Upper lobe of left lung (tissue), 6 donors: ENCODE results near the gene ANAPC13. TPM values are rescaled to one million over a fixed set of nuclear protein-coding genes. Genes with fewer than 3 reads are reported as not detected.

Experiments used
- ATAC-seq, 2 donors: fragments of 200-7000 bp; cut with Tn5 transposase; one replicate each; pipeline ENCODE4 v1.9.1; 2022; ENCODE audit warnings: mild to moderate bottlenecking in 2 of 2, moderate library complexity in 2 of 2; ENCODE audit not compliant: low FRiP score in 2 of 2
- DNase-seq, 2 donors: peaks; one replicate each; pipeline ENCODE4 v3.0.0-alpha.2; 2019 to 2020
- H3K27ac ChIP-seq, 4 donors: fragments of 200-600 bp; sonication (generic); one replicate each; pipeline ENCODE4 v1.5.1; 2016 to 2019
- H3K27me3 ChIP-seq, 4 donors: fragments of 200-600 bp; sonication (generic); one replicate each; pipeline ENCODE4 v1.5.1; 2017 to 2019
- H3K36me3 ChIP-seq, 4 donors: fragments of 200-600 bp; sonication (generic); one replicate each; pipeline ENCODE4 v1.5.1; 2016 to 2019
- H3K4me1 ChIP-seq, 4 donors: fragments of 200-600 bp; sonication (generic); one replicate each; pipeline ENCODE4 v1.5.1; 2018 to 2019
- H3K4me3 ChIP-seq, 4 donors: fragments of 200-600 bp; sonication (generic); one replicate each; pipeline ENCODE4 v1.5.1; 2017 to 2019; ENCODE audit warnings: mild to moderate bottlenecking in 2 of 4, moderate library complexity in 1 of 4
- H3K9me3 ChIP-seq, 4 donors: fragments of 200-600 bp; sonication (generic); one replicate each; pipeline ENCODE4 v1.5.1; 2018 to 2019
- EP300 ChIP-seq, 4 donors: sonication (generic); formaldehyde crosslinking; IDR thresholded peaks; one replicate each; pipeline ENCODE4 v1.5.1; 2017; ENCODE audit warnings: antibody characterized with exemption in 4 of 4, control low read depth in 2 of 4
- POLR2A ChIP-seq, 4 donors: fragments of 450-650 bp; IDR thresholded peaks; one replicate each; pipeline ENCODE4 v1.5.1; 2016 to 2017; ENCODE audit warnings: antibody characterized with exemption in 4 of 4, mild to moderate bottlenecking in 2 of 4
- POLR2AphosphoS5 ChIP-seq, 2 donors: sonication (generic); formaldehyde crosslinking; IDR thresholded peaks; one replicate each; pipeline ENCODE4 v1.5.1; 2017; ENCODE audit warnings: antibody characterized with exemption in 2 of 2
- WGBS, 2 donors: methylation state at CpG; one replicate each; pipeline ENCODE4 v1.1.5; 2017 to 2018; 5-methylcytosine and 5-hydroxymethylcytosine counted together
- total RNA-seq, 6 donors: library from RNA; depleted of rRNA in 4 of 6; stranded (reverse); fragments of >200 nt in 4 of 6; gene quantifications; one replicate each; pipeline versions ENCODE4 v1.1.0 to v1.2.1, GENCODE V29; 2016 to 2021
- TF ChIP-seq, protein P1 (sequence below), 6 experiments: fragments of 450-650 bp in 4 of 6; fragments of 200-600 bp in 2 of 6; sonication (generic) in 2 of 6; IDR thresholded peaks; one replicate each; pipeline ENCODE4 v1.5.1; 2016 to 2019; ENCODE audit warnings: antibody characterized with exemption in 6 of 6
- donor health status: DM: no; HTN: no; CAD: no; lungs with moderate emphysema.
- donor health status: DM: no; HTN: yes; CAD: no; lungs with severe emphysema.

The ANAPC13 gene
- total RNA-seq, 6 donors from 2014 or later = 37.3 to 59.4 (median 50.3) TPM

DNA sequence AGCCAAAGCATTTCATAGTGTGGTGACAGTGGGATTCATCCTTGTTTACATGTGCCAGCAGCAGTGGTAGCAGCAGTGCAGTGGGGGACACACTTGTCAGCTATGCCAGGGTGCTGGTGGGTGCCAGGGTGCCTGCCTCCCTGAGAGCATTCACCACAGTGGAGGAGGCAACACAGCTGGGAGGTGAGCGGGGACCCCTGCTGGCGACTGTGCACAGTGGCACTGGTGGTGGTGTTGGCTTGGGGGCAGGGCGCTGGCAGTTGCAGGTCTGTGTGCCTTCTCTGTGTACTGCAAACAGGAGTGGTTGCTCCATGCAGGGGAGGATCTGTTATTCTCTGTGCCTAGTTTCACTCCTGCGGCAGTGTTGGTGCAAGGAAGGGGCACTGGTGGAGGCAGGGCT, 41.3 kb upstream of the ANAPC13 start:
- DNase-seq (peak in 1 of 2 donors; percentile 43), ATAC-seq (peak; percentile 36 to 77)
- no peak overlapping the region for H3K27ac ChIP-seq
- WGBS, 2 donors = 79 to 100% methylated on average over 1 to 2 of the region's 4 CpGs
- no peak overlapping the region for H3K4me3 ChIP-seq
- peaks cover 5 to 32% (median 25%) of the 10 kb centered on the region in 4 donors for H3K9me3 ChIP-seq
- no peaks in the 10 kb centered on the region for H3K4me1 ChIP-seq
- TF ChIP-seq, protein P1, sequence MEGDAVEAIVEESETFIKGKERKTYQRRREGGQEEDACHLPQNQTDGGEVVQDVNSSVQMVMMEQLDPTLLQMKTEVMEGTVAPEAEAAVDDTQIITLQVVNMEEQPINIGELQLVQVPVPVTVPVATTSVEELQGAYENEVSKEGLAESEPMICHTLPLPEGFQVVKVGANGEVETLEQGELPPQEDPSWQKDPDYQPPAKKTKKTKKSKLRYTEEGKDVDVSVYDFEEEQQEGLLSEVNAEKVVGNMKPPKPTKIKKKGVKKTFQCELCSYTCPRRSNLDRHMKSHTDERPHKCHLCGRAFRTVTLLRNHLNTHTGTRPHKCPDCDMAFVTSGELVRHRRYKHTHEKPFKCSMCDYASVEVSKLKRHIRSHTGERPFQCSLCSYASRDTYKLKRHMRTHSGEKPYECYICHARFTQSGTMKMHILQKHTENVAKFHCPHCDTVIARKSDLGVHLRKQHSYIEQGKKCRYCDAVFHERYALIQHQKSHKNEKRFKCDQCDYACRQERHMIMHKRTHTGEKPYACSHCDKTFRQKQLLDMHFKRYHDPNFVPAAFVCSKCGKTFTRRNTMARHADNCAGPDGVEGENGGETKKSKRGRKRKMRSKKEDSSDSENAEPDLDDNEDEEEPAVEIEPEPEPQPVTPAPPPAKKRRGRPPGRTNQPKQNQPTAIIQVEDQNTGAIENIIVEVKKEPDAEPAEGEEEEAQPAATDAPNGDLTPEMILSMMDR (IDR thresholded peaks at IDR 0.05) = no peak
- TF ChIP-seq POLR2A (IDR thresholded peaks at IDR 0.05) (no peak), EP300 (IDR thresholded peaks at IDR 0.05) (no peak), POLR2AphosphoS5 (IDR thresholded peaks at IDR 0.05) (no peak)
- no peaks in the 10 kb centered on the region for H3K27me3 ChIP-seq
- H3K36me3 ChIP-seq = no peaks in the 10 kb centered on the region

DNA sequence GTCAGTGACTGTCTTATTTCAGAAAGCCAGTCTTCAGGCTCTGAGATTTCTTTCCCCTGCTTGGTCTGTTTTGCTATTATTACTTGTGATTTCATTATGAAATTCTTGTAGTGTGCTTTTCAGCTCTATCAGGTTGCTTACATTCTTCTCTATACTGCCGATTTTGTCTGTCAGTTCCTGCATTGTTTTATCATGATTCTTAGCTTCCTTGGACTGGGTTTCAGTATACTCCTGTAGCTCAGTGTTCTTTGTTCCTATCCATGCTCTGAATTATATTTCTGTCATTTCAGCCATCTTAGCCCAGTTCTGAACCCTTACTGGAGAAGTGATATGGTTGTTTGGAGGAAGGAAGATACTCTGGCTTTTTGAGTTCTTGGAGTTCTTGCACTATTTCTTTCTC, 40.5 kb upstream of the ANAPC13 start:
- H3K9me3 ChIP-seq = peaks cover 5 to 32% (median 25%) of the 10 kb centered on the region in 4 donors
- TF ChIP-seq POLR2AphosphoS5 (IDR thresholded peaks at IDR 0.05) (no peak), EP300 (IDR thresholded peaks at IDR 0.05) (no peak), POLR2A (IDR thresholded peaks at IDR 0.05) (no peak)
- TF ChIP-seq, protein P1 (IDR thresholded peaks at IDR 0.05) = no peak
- H3K27ac ChIP-seq = no peak overlapping the region
- H3K4me3 ChIP-seq = no peak overlapping the region
- DNase-seq = no peak
- H3K27me3 ChIP-seq = no peaks in the 10 kb centered on the region
- H3K36me3 ChIP-seq = no peaks in the 10 kb centered on the region
- ATAC-seq = no peak
- H3K4me1 ChIP-seq = no peaks in the 10 kb centered on the region
- 88 to 95% methylated on average over 1 of the region's 1 CpG for WGBS, 2 donors

- no peak for TF ChIP-seq POLR2AphosphoS5 (IDR thresholded peaks at IDR 0.05)
- TF ChIP-seq, protein P1 (IDR thresholded peaks at IDR 0.05) = no peak
- TF ChIP-seq EP300 (IDR thresholded peaks at IDR 0.05) = no peak
- TF ChIP-seq POLR2A (IDR thresholded peaks at IDR 0.05) = no peak
- H3K4me3 ChIP-seq = no peak overlapping the region
- no peak for ATAC-seq
- no peaks in the 10 kb centered on the region for H3K4me1 ChIP-seq
- H3K27ac ChIP-seq = no peak overlapping the region
- no peaks in the 10 kb centered on the region for H3K27me3 ChIP-seq
- H3K36me3 ChIP-seq = no peaks in the 10 kb centered on the region
- peaks cover 5 to 32% (median 25%) of the 10 kb centered on the region in 4 donors for H3K9me3 ChIP-seq
- DNase-seq = no peak
Measured at GRCh38 chr3:134525293-134525692, 39.5 kb upstream of the ANAPC13 start.

- no peak overlapping the region for H3K4me3 ChIP-seq
- no peak overlapping the region for H3K27ac ChIP-seq
- H3K36me3 ChIP-seq = no peaks in the 10 kb centered on the region
- WGBS, 2 donors = 97% methylated on average over 6 of the region's 6 CpGs
- no peaks in the 10 kb centered on the region for H3K27me3 ChIP-seq
- DNase-seq (no peak), ATAC-seq (no peak)
- H3K4me1 ChIP-seq = no peaks in the 10 kb centered on the region
- H3K9me3 ChIP-seq = peaks cover 5 to 32% (median 25%) of the 10 kb centered on the region in 4 donors
- no peak for TF ChIP-seq POLR2A (IDR thresholded peaks at IDR 0.05)
- TF ChIP-seq, protein P1 (IDR thresholded peaks at IDR 0.05) = no peak
- TF ChIP-seq POLR2AphosphoS5 (IDR thresholded peaks at IDR 0.05) = no peak
- TF ChIP-seq EP300 (IDR thresholded peaks at IDR 0.05) = no peak
Measured at GRCh38 chr3:134522541-134522940, 36.8 kb upstream of the ANAPC13 start.

- Histone ChIP-seq H3K9me3 (peaks cover 0 to 5% (median 2%) of the 10 kb centered on the region in 4 donors), H3K36me3 (no peaks in the 10 kb centered on the region), H3K4me3 (no peak overlapping the region), H3K4me1 (peaks cover 0 to 11% (median 2%) of the 10 kb centered on the region in 4 donors), H3K27me3 (no peaks in the 10 kb centered on the region), H3K27ac (peak overlapping the region in 2 of 4 donors; percentile 1 to 13)
- TF ChIP-seq EP300 (IDR thresholded peaks at IDR 0.05) (no peak), POLR2AphosphoS5 (IDR thresholded peaks at IDR 0.05) (no peak), POLR2A (IDR thresholded peaks at IDR 0.05) (no peak)
- TF ChIP-seq, protein P1 (IDR thresholded peaks at IDR 0.05) = no peak
- DNase-seq = no peak
- no peak for ATAC-seq
Measured at GRCh38 chr3:134517791-134518190, 32.0 kb upstream of the ANAPC13 start.
